ENCODE measurements around the gene CUBN. TPM values are rescaled to one million over a fixed set of nuclear protein-coding genes. Genes with fewer than 3 reads are reported as not detected.

CUBN gene
- total RNA-seq, 1 experiment from 2014 or later = 4.6 TPM

DNA sequence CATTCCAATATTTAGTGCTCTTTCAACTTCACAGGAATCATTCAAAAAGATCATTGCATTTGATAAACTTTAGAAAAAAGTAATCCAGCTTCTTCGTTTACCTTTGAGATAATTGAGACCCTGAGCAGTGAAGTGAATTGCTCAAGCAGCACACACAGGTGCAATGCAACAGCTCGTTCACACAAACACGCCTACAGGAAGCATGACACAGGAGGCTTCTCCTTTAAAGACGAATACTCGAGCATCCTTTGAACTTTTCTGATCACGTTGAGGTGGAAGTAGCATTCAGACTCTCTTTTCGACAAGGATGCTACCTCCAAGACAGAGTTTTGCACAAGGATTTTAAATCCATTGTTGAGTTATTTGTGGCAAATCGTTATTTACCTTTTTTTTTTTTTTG is 294.4 kb downstream of the CUBN start:
- peaks cover 14% of the 10 kb centered on the region for H3K9me3 Mint-ChIP-seq (ENCODE audit: unreplicated experiment)
- H3K27me3 ChIP-seq (replicated peaks; ENCODE audit: control insufficient read depth, insufficient read depth, low read length) = no peaks in the 10 kb centered on the region
- no peaks in the 10 kb centered on the region for H3K36me3 ChIP-seq (ENCODE audit: control insufficient read depth, insufficient read depth, low read length)
- H3K4me1 Mint-ChIP-seq (ENCODE audit: low read depth, unreplicated experiment) = no peaks in the 10 kb centered on the region
- ChIA-PET POLR2A (interaction anchor here (0.7 kb wide), 1 partner anchor 528 kb away, joined by 3 read pairs; no protein-coding TSS in a partner anchor), CTCF (no interaction called here)
- TF ChIP-seq, protein P1, sequence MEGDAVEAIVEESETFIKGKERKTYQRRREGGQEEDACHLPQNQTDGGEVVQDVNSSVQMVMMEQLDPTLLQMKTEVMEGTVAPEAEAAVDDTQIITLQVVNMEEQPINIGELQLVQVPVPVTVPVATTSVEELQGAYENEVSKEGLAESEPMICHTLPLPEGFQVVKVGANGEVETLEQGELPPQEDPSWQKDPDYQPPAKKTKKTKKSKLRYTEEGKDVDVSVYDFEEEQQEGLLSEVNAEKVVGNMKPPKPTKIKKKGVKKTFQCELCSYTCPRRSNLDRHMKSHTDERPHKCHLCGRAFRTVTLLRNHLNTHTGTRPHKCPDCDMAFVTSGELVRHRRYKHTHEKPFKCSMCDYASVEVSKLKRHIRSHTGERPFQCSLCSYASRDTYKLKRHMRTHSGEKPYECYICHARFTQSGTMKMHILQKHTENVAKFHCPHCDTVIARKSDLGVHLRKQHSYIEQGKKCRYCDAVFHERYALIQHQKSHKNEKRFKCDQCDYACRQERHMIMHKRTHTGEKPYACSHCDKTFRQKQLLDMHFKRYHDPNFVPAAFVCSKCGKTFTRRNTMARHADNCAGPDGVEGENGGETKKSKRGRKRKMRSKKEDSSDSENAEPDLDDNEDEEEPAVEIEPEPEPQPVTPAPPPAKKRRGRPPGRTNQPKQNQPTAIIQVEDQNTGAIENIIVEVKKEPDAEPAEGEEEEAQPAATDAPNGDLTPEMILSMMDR (IDR thresholded peaks at IDR 0.05; ENCODE audit: insufficient read depth in 1 of 2, low read depth in 1 of 2, low read length in 1 of 2, severe bottlenecking in 1 of 2, unreplicated experiment in 1 of 2) = no peak
- H3K27ac Mint-ChIP-seq (ENCODE audit: unreplicated experiment) = no peak overlapping the region
- DNase-seq = no peak
- BruUV-seq (replicated peaks) = no TSS peak
- peaks cover 15% of the 10 kb centered on the region for H3K27me3 Mint-ChIP-seq (ENCODE audit: insufficient read depth, unreplicated experiment)
- intact Hi-C loops (cut with micrococcal nuclease; ENCODE audit: unreplicated experiment) = no loop called here
- no peaks in the 10 kb centered on the region for H3K4me1 ChIP-seq
- H3K36me3 Mint-ChIP-seq (ENCODE audit: insufficient read depth, unreplicated experiment) = no peaks in the 10 kb centered on the region
- peaks cover 3% of the 10 kb centered on the region; the same call in 1 of the 2 replicates for H3K9me3 ChIP-seq
- no peak overlapping the region for H3K4me3 ChIP-seq (ENCODE audit: low read depth, low read length)
- H3K4me3 Mint-ChIP-seq (ENCODE audit: unreplicated experiment) = no peak overlapping the region

DNA sequence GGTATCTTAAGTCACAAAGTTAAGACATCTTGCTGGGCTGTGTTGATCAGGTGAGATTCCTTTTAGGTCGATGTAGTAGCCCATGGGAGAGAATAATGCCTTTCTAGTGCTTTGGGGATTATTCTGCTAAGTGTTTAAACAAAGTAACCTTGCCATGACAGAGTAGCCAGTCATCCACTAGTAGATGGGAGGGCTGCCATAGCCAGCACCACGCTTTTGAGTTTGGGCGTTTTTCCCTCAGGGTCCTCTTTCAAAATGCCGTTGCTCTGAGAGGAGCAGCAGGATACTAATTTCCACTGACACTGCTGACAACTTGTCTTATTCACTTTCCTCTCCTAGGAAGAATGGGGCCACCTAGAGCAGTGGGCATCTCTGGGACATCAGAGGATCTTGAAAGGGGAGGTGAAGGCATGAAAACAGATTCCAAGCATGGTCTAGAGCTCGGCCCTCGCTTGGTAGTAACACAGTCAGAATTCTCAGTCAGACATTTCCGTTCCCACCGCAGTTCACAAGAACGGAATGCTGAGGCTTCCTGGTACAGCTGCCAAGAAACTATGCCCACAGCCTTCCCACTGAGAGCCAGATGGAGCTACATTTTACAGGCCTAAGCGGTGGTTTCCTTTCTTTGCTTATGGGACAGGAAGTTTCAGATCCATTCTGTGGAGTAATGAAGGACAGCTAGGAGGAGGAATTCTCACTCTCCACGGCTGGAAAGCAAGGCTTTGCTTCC is 297.1 kb downstream of the CUBN start:
- BruUV-seq (replicated peaks) = no TSS peak
- CTCF ChIA-PET = no interaction called here
- TF ChIP-seq, protein P1 (IDR thresholded peaks at IDR 0.05; ENCODE audit: insufficient read depth in 1 of 2, low read depth in 1 of 2, low read length in 1 of 2, severe bottlenecking in 1 of 2, unreplicated experiment in 1 of 2) = no peak
- Mint-ChIP-seq H3K9me3 (ENCODE audit: unreplicated experiment) (peaks cover 10% of the 10 kb centered on the region), H3K27ac (ENCODE audit: unreplicated experiment) (no peak overlapping the region), H3K4me1 (ENCODE audit: low read depth, unreplicated experiment) (no peaks in the 10 kb centered on the region), H3K36me3 (ENCODE audit: insufficient read depth, unreplicated experiment) (no peaks in the 10 kb centered on the region), H3K27me3 (ENCODE audit: insufficient read depth, unreplicated experiment) (peaks cover 12% of the 10 kb centered on the region), H3K4me3 (ENCODE audit: unreplicated experiment) (no peak overlapping the region)
- H3K36me3 ChIP-seq (ENCODE audit: control insufficient read depth, insufficient read depth, low read length) = no peaks in the 10 kb centered on the region
- no peak for DNase-seq
- POLR2A ChIA-PET = no interaction called here
- no peaks in the 10 kb centered on the region for H3K27me3 ChIP-seq (replicated peaks; ENCODE audit: control insufficient read depth, insufficient read depth, low read length)
- intact Hi-C loops (cut with micrococcal nuclease; ENCODE audit: unreplicated experiment) = no loop called here
- peaks cover 3% of the 10 kb centered on the region; the same call in 1 of the 2 replicates for H3K9me3 ChIP-seq
- no peaks in the 10 kb centered on the region for H3K4me1 ChIP-seq
- H3K4me3 ChIP-seq (ENCODE audit: low read depth, low read length) = no peak overlapping the region

GRCh38 chr10:16828701-16829175 is 300.9 kb downstream of the CUBN start:
- no peaks in the 10 kb centered on the region for H3K4me1 Mint-ChIP-seq (ENCODE audit: low read depth, unreplicated experiment)
- Histone ChIP-seq H3K4me1 (no peaks in the 10 kb centered on the region), H3K4me3 (ENCODE audit: low read depth, low read length) (no peak overlapping the region), H3K36me3 (ENCODE audit: control insufficient read depth, insufficient read depth, low read length) (no peaks in the 10 kb centered on the region), H3K9me3 (no peaks in the 10 kb centered on the region), H3K27me3 (replicated peaks; ENCODE audit: control insufficient read depth, insufficient read depth, low read length) (no peaks in the 10 kb centered on the region)
- intact Hi-C loops (cut with micrococcal nuclease; ENCODE audit: unreplicated experiment) = loop anchor here (1.0 to 2.0 kb wide), 4 partner anchors 15 to 949 kb away; no protein-coding TSS in a partner anchor
- H3K27me3 Mint-ChIP-seq (ENCODE audit: insufficient read depth, unreplicated experiment) = peaks cover 7% of the 10 kb centered on the region
- ChIA-PET CTCF (no interaction called here), POLR2A (no interaction called here)
- BruUV-seq (replicated peaks) = no TSS peak
- no peaks in the 10 kb centered on the region for H3K9me3 Mint-ChIP-seq (ENCODE audit: unreplicated experiment)
- H3K27ac Mint-ChIP-seq (ENCODE audit: unreplicated experiment) = no peak overlapping the region
- TF ChIP-seq, protein P1 (IDR thresholded peaks at IDR 0.05; ENCODE audit: insufficient read depth in 1 of 2, low read depth in 1 of 2, low read length in 1 of 2, severe bottlenecking in 1 of 2, unreplicated experiment in 1 of 2) = no peak
- DNase-seq = no peak
- no peaks in the 10 kb centered on the region for H3K36me3 Mint-ChIP-seq (ENCODE audit: insufficient read depth, unreplicated experiment)
- H3K4me3 Mint-ChIP-seq (ENCODE audit: unreplicated experiment) = no peak overlapping the region

Measured in Caco-2 (cell line).